Measurements from ENCODE around the gene TMED8. TPM values are rescaled to one million over a fixed set of nuclear protein-coding genes. Genes with fewer than 3 reads are reported as not detected.
A peak's percentile ranks its signal among the peaks of the same experiment; 100 is the strongest.

Gene TMED8
- total and polyA plus RNA-seq, 4 donors = 1.3 to 6.9 (median 4.2) TPM

GRCh38 chr14:77305696-77306095 lies 71.2 kb downstream of the TMED8 start:
- Histone ChIP-seq H3K4me1 (ENCODE audit: control insufficient read depth in 4 of 4, insufficient read depth in 4 of 4, low read length in 3 of 4) (peaks cover 0 to 6% (median 0%) of the 10 kb centered on the region in 4 donors), H3K9me3 (ENCODE audit: control insufficient read depth in 4 of 4, low read length in 3 of 4) (no peaks in the 10 kb centered on the region), H3K27me3 (ENCODE audit: control insufficient read depth in 4 of 4, insufficient read depth in 4 of 4, low read length in 3 of 4) (no peaks in the 10 kb centered on the region), H3K27ac (ENCODE audit: low read depth in 1 of 2, low read length in 2 of 2) (no peak overlapping the region), H3K9ac (ENCODE audit: low read depth in 1 of 2, low read length in 2 of 2) (no peak overlapping the region), H3K36me3 (ENCODE audit: control insufficient read depth in 4 of 4, insufficient read depth in 3 of 4, low read depth in 1 of 4, low read length in 3 of 4) (peaks cover 0 to 7% (median 1%) of the 10 kb centered on the region in 4 donors), H3K4me3 (ENCODE audit: low read depth in 1 of 3, low read length in 3 of 3) (no peak overlapping the region)
- DNase-seq (ENCODE audit: low spot score) = no peak
- TF ChIP-seq ZBTB33 (IDR thresholded peaks at IDR 0.05) (no peak), FOXA2 (IDR thresholded peaks at IDR 0.05) (no peak), GABPA (IDR thresholded peaks at IDR 0.05 in 1 of 2, conservative IDR thresholded peaks at IDR 0.05 in 1 of 2) (no peak)
- WGBS = 94% methylated on average over 4 of the region's 4 CpGs

DNA sequence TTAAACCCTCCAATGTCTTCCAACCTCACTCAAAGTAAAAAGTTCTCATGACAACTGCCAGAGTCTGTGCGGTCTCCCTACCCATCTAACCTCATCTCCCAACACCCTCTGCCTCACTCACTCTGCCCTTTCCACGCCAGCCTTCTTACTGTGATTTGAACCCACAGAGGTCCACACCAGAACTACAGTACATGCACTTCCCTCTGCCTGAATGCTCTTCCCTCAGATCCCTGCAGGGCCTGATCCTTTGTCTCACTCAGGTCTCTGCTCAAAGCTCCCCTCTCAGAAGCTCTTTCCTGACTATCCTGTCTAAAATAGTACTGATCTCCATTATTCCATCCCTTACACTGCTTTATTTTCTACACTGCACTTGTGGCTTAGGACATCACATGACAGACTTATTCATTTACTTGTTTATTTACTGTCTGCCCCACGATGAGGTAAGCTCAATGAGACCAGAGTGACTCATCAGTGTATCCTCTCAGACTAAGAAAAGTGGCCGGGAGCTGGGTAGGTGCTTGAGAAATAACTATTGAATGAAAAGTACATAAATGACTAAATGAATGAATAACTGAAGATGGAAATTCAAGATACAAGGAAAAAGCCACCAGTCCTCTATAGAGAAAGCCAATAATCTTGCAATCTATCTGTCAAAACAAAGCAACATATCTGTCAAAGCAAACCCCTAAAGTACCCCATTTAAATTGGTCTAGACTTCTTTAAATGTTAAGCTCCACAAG lies 73.3 kb downstream of the TMED8 start:
- 50% methylated on average over 4 of the region's 4 CpGs for WGBS
- DNase-seq (ENCODE audit: low spot score) = no peak
- no peaks in the 10 kb centered on the region for H3K9me3 ChIP-seq (ENCODE audit: control insufficient read depth in 4 of 4, low read length in 3 of 4)
- H3K27me3 ChIP-seq (ENCODE audit: control insufficient read depth in 4 of 4, insufficient read depth in 4 of 4, low read length in 3 of 4) = no peaks in the 10 kb centered on the region
- H3K36me3 ChIP-seq (ENCODE audit: control insufficient read depth in 4 of 4, insufficient read depth in 3 of 4, low read depth in 1 of 4, low read length in 3 of 4) = peaks cover 0 to 8% (median 0%) of the 10 kb centered on the region in 4 donors
- TF ChIP-seq NR2F2 (IDR thresholded peaks at IDR 0.05) (no peak), YY1 (IDR thresholded peaks at IDR 0.05) (peak; percentile 21), JUND (IDR thresholded peaks at IDR 0.05) (peak; percentile 96 to 99), FOXA2 (IDR thresholded peaks at IDR 0.05) (peak; percentile 89), RAD21 (IDR thresholded peaks at IDR 0.05) (no peak), HNF4G (IDR thresholded peaks at IDR 0.05) (no peak), SP1 (IDR thresholded peaks at IDR 0.05) (no peak), CTCF (IDR thresholded peaks at IDR 0.05; ENCODE audit: low read depth, low read length, missing input control) (no peak), RXRA (IDR thresholded peaks at IDR 0.05) (no peak), ATF3 (IDR thresholded peaks at IDR 0.05) (peak; percentile 83), ZBTB33 (IDR thresholded peaks at IDR 0.05) (no peak), GABPA (IDR thresholded peaks at IDR 0.05 in 1 of 2, conservative IDR thresholded peaks at IDR 0.05 in 1 of 2) (no peak), EGR1 (IDR thresholded peaks at IDR 0.05; ENCODE audit: low read depth in 2 of 2) (no peak), FOXA1 (IDR thresholded peaks at IDR 0.05) (peak; percentile 92), TAF1 (conservative IDR thresholded peaks at IDR 0.05) (no peak), MAX (IDR thresholded peaks at IDR 0.05) (no peak), HNF4A (conservative IDR thresholded peaks at IDR 0.05) (peak; percentile 13 to 42)
- TF ChIP-seq, protein P1, sequence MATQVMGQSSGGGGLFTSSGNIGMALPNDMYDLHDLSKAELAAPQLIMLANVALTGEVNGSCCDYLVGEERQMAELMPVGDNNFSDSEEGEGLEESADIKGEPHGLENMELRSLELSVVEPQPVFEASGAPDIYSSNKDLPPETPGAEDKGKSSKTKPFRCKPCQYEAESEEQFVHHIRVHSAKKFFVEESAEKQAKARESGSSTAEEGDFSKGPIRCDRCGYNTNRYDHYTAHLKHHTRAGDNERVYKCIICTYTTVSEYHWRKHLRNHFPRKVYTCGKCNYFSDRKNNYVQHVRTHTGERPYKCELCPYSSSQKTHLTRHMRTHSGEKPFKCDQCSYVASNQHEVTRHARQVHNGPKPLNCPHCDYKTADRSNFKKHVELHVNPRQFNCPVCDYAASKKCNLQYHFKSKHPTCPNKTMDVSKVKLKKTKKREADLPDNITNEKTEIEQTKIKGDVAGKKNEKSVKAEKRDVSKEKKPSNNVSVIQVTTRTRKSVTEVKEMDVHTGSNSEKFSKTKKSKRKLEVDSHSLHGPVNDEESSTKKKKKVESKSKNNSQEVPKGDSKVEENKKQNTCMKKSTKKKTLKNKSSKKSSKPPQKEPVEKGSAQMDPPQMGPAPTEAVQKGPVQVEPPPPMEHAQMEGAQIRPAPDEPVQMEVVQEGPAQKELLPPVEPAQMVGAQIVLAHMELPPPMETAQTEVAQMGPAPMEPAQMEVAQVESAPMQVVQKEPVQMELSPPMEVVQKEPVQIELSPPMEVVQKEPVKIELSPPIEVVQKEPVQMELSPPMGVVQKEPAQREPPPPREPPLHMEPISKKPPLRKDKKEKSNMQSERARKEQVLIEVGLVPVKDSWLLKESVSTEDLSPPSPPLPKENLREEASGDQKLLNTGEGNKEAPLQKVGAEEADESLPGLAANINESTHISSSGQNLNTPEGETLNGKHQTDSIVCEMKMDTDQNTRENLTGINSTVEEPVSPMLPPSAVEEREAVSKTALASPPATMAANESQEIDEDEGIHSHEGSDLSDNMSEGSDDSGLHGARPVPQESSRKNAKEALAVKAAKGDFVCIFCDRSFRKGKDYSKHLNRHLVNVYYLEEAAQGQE (IDR thresholded peaks at IDR 0.05) = peak; percentile 25
- H3K9ac ChIP-seq (ENCODE audit: low read depth in 1 of 2, low read length in 2 of 2) = no peak overlapping the region
- peaks cover 0 to 6% (median 0%) of the 10 kb centered on the region in 4 donors for H3K4me1 ChIP-seq (ENCODE audit: control insufficient read depth in 4 of 4, insufficient read depth in 4 of 4, low read length in 3 of 4)
- no peak overlapping the region for H3K4me3 ChIP-seq (ENCODE audit: low read depth in 1 of 3, low read length in 3 of 3)
- no peak overlapping the region for H3K27ac ChIP-seq (ENCODE audit: low read depth in 1 of 2, low read length in 2 of 2)

All from liver (tissue), 9 donors.